ENCODE data around the gene MOB3C.
"Not testable (repeated sequence)": the region's sequence is repeated elsewhere in the genome, so short reads cannot be mapped to it uniquely, and the experiment has no call there.

- not testable (repeated sequence) for TF ChIP-seq POLR2A (IDR thresholded peaks at IDR 0.05; ENCODE audit: low read depth, low read length); CTCF (conservative IDR thresholded peaks at IDR 0.05; ENCODE audit: low read depth, low read length)
Measured at GRCh38 chr1:46651152-46651551, 34.5 kb upstream of the MOB3C start.

All from IMR-90 (cell line).